SK-N-SH treated with all-trans-retinoic acid at 6 μM for 48 hours (cell line): ENCODE data around the gene GPR150.
A peak's percentile ranks its signal among the peaks of the same experiment; 100 is the strongest.

Experiments
- ATAC-seq: fragments of 200-7000 bp; cut with Tn5 transposase; 3 replicates; pipeline ENCODE4 v1.9.1; 2020; ENCODE audit warnings: mild to moderate bottlenecking, moderate library complexity
- CSDC2 ChIP-seq: fragments of 250-450 bp; sonication (Bioruptor Pico); IDR thresholded peaks from 2 replicates; pipeline ENCODE4 v1.5.0; 2020; ENCODE audit warnings: mild to moderate bottlenecking, moderate library complexity
- ESRRG ChIP-seq: fragments of 250-450 bp; sonication (Bioruptor Pico); IDR thresholded peaks from 2 replicates; pipeline ENCODE4 v1.6.1; 2021; ENCODE audit warnings: mild to moderate bottlenecking
- GLIS3 ChIP-seq: fragments of 250-450 bp; sonication (Bioruptor Pico); IDR thresholded peaks from 2 replicates; pipeline ENCODE4 v1.5.0; 2020; ENCODE audit warnings: mild to moderate bottlenecking, moderate library complexity
- ISL1 ChIP-seq: fragments of 250-450 bp; sonication (Bioruptor Pico); IDR thresholded peaks from 2 replicates; pipeline ENCODE4 v2.1.2; 2022; ENCODE audit warnings: mild to moderate bottlenecking, moderate library complexity
- OSR1 ChIP-seq: fragments of 250-450 bp; sonication (Bioruptor Pico); IDR thresholded peaks from 2 replicates; pipeline ENCODE4 v1.8.0; 2022; ENCODE audit warnings: moderate library complexity, mild to moderate bottlenecking, inconsistent platforms
- RARB ChIP-seq: fragments of 250-450 bp; sonication (Bioruptor Pico); IDR thresholded peaks from 2 replicates; pipeline ENCODE4 v1.8.0; 2021; ENCODE audit warnings: mild to moderate bottlenecking, moderate library complexity
- TCF4 ChIP-seq: fragments of 250-450 bp; sonication (Bioruptor Pico); IDR thresholded peaks from 2 replicates; pipeline ENCODE4 v1.8.0; 2021; ENCODE audit warnings: mild to moderate bottlenecking, moderate library complexity, borderline replicate concordance
- ZC3H10 ChIP-seq: fragments of 250-450 bp; sonication (Bioruptor Pico); IDR thresholded peaks from 2 replicates; pipeline ENCODE4 v1.5.1; 2021; ENCODE audit warnings: mild to moderate bottlenecking, moderate library complexity
- ZFP3 ChIP-seq: fragments of 250-450 bp; sonication (Bioruptor Pico); IDR thresholded peaks from 2 replicates; pipeline ENCODE4 v1.5.0; 2020; ENCODE audit warnings: mild to moderate bottlenecking, moderate library complexity
- ZFP30 ChIP-seq: fragments of 450-650 bp; formaldehyde crosslinking; IDR thresholded peaks from 2 replicates; pipeline ENCODE4 v1.5.0; 2022; ENCODE audit warnings: mild to moderate bottlenecking, moderate library complexity
- ZNF8 ChIP-seq: fragments of 450-650 bp; formaldehyde crosslinking; IDR thresholded peaks from 2 replicates; pipeline ENCODE4 v1.5.0; 2020; ENCODE audit warnings: mild to moderate bottlenecking, moderate library complexity
- TF ChIP-seq, protein P1 (sequence below): fragments of 250-450 bp; sonication (Bioruptor Pico); IDR thresholded peaks from 2 replicates; pipeline ENCODE4 v1.8.0; 2021; ENCODE audit warnings: low read depth, mild to moderate bottlenecking, moderate library complexity, borderline replicate concordance

The GPR150 gene

GRCh38 chr5:95670568-95670967 is 50.7 kb downstream of the GPR150 start:
- ATAC-seq, result peak; percentile 17; the same call in 1 of the 3 replicates
- TF ChIP-seq ISL1 (no peak), OSR1 (CRISPR knock-in tag) (no peak), CSDC2 (CRISPR knock-in tag) (no peak), ESRRG (CRISPR knock-in tag) (no peak), ZNF8 (CRISPR knock-in tag) (no peak), GLIS3 (CRISPR knock-in tag) (no peak), RARB (CRISPR knock-in tag) (no peak), ZFP3 (CRISPR knock-in tag) (no peak), TCF4 (CRISPR knock-in tag) (no peak), ZFP30 (CRISPR knock-in tag) (no peak), ZC3H10 (CRISPR knock-in tag) (no peak)
- TF ChIP-seq, protein P1, sequence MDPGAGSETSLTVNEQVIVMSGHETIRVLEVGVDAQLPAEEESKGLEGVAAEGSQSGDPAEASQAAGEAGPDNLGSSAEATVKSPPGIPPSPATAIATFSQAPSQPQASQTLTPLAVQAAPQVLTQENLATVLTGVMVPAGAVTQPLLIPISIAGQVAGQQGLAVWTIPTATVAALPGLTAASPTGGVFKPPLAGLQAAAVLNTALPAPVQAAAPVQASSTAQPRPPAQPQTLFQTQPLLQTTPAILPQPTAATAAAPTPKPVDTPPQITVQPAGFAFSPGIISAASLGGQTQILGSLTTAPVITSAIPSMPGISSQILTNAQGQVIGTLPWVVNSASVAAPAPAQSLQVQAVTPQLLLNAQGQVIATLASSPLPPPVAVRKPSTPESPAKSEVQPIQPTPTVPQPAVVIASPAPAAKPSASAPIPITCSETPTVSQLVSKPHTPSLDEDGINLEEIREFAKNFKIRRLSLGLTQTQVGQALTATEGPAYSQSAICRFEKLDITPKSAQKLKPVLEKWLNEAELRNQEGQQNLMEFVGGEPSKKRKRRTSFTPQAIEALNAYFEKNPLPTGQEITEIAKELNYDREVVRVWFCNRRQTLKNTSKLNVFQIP, result no peak
